Measurements from ENCODE around the gene L3HYPDH.

L3HYPDH gene

DNA sequence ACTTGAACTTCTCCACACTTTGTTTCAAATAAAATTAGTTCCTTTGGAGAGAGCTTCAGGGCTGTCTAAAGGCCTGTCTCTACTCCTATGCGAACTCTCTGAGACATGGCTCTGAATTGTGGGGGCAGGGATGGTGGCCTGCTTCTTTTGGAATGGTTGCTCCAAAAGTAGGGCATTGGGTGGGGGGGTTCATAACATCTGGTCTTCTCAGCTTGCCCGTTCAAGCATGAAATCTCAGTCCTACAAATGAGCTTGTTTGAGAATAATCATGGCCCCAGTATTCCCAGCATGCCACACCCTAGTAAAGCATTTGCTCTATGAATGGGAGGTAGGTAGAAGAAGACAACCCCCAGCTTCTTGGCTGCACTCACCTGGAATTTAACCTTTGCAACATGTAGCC lies 25.7 kb downstream of the L3HYPDH start:
- no peak for ATAC-seq (ENCODE audit: insufficient read depth, low read depth)
- TF ChIP-seq, protein P1, sequence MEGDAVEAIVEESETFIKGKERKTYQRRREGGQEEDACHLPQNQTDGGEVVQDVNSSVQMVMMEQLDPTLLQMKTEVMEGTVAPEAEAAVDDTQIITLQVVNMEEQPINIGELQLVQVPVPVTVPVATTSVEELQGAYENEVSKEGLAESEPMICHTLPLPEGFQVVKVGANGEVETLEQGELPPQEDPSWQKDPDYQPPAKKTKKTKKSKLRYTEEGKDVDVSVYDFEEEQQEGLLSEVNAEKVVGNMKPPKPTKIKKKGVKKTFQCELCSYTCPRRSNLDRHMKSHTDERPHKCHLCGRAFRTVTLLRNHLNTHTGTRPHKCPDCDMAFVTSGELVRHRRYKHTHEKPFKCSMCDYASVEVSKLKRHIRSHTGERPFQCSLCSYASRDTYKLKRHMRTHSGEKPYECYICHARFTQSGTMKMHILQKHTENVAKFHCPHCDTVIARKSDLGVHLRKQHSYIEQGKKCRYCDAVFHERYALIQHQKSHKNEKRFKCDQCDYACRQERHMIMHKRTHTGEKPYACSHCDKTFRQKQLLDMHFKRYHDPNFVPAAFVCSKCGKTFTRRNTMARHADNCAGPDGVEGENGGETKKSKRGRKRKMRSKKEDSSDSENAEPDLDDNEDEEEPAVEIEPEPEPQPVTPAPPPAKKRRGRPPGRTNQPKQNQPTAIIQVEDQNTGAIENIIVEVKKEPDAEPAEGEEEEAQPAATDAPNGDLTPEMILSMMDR (IDR thresholded peaks at IDR 0.05; ENCODE audit: borderline replicate concordance, extremely low read depth, low read length, poor library complexity, severe bottlenecking) = no peak
- TF ChIP-seq EZH2 (IDR thresholded peaks at IDR 0.05; ENCODE audit: borderline replicate concordance, low read depth, low read length, severe bottlenecking) = no peak

DNA sequence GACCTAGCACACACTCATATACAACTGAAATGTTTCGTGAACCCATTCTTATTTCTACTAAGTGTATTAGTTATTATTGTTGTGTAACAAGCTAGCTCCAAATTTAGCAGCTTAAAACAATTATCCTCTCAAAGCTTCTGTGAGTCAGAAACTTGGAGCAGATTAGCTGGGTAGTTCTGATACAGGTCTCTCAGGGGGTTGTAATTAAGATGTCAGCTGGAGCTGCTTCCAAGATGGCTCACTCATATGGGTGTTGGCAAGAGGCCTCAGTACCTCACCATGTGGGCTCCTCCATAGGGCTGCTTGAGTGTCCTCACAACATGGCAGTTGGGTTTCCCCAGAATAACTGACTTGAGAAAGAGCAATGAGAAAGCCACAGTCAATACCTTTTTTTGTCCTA lies 28.8 kb downstream of the L3HYPDH start:
- Histone ChIP-seq H3K4me2 (ENCODE audit: insufficient read depth, low read length) (no peak overlapping the region), H3K36me3 (ENCODE audit: insufficient read depth, low read length) (0 out of 2 replicates have a peak, but pooled peaks cover 4% of the 10 kb centered on the region), H3K27me3 (ENCODE audit: insufficient read depth, low read length, poor library complexity) (no peaks in the 10 kb centered on the region), H3K4me3 (ENCODE audit: low read depth in 1 of 2, low read length in 2 of 2) (no peak overlapping the region), H2AFZ (ENCODE audit: low read depth, low read length) (no peak overlapping the region), H3K27ac (ENCODE audit: low read length) (no peak overlapping the region), H3K79me2 (ENCODE audit: insufficient read depth, low read length) (no peaks in the 10 kb centered on the region), H3K9ac (ENCODE audit: low read depth, low read length) (no peak overlapping the region), H3K9me3 (ENCODE audit: insufficient read depth, low read length, severe bottlenecking) (no peaks in the 10 kb centered on the region), H4K20me1 (ENCODE audit: insufficient read depth, low read length) (no peaks in the 10 kb centered on the region), H3K4me1 (ENCODE audit: insufficient read depth, low read length) (no peaks in the 10 kb centered on the region)
- TF ChIP-seq, protein P1 (IDR thresholded peaks at IDR 0.05; ENCODE audit: borderline replicate concordance, extremely low read depth, low read length, poor library complexity, severe bottlenecking) = no peak
- TF ChIP-seq EZH2 (IDR thresholded peaks at IDR 0.05; ENCODE audit: borderline replicate concordance, low read depth, low read length, severe bottlenecking) = no peak
- no peak for DNase-seq
- ATAC-seq (ENCODE audit: insufficient read depth, low read depth) = no peak

More for the DNA sequence above, 25.7 kb downstream of the L3HYPDH start:
- H3K4me1 ChIP-seq (ENCODE audit: insufficient read depth, low read length) = no peaks in the 10 kb centered on the region
- H3K27me3 ChIP-seq (ENCODE audit: insufficient read depth, low read length, poor library complexity) = no peaks in the 10 kb centered on the region
- no peak overlapping the region for H3K27ac ChIP-seq (ENCODE audit: low read length)
- no peak overlapping the region for H3K4me3 ChIP-seq (ENCODE audit: low read depth in 1 of 2, low read length in 2 of 2)
- H3K9me3 ChIP-seq (ENCODE audit: insufficient read depth, low read length, severe bottlenecking) = no peaks in the 10 kb centered on the region
- no peak overlapping the region for H3K9ac ChIP-seq (ENCODE audit: low read depth, low read length)
- H3K4me2 ChIP-seq (ENCODE audit: insufficient read depth, low read length) = no peak overlapping the region
- H2AFZ ChIP-seq (ENCODE audit: low read depth, low read length) = no peak overlapping the region
- no peaks in the 10 kb centered on the region for H4K20me1 ChIP-seq (ENCODE audit: insufficient read depth, low read length)
- no peaks in the 10 kb centered on the region for H3K79me2 ChIP-seq (ENCODE audit: insufficient read depth, low read length)
- H3K36me3 ChIP-seq (ENCODE audit: insufficient read depth, low read length) = peaks cover 5% of the 10 kb centered on the region; the same call in 1 of the 2 replicates
- no peak for DNase-seq

DNA sequence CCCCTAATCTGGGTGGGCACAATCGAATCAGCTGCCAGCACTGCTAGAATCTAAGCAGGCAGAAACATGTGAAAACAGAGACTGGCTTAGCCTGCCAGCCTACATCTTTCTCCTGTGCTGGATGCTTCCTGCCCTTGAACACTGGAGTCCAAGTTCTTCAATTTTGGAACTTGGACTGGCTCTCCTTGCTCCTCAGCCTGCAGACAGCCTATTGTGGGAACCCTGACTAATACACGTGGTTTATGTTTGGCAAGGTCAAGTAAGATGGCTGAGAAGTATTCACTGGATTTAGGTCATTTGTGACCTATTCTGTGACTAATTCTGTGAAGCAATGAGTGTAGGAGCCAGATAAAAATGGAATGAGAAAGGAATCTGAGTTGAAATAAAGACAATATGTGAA lies 30.1 kb downstream of the L3HYPDH start:
- 0 out of 2 replicates have a peak, but pooled peaks cover 4% of the 10 kb centered on the region for H3K36me3 ChIP-seq (ENCODE audit: insufficient read depth, low read length)
- no peak for TF ChIP-seq EZH2 (IDR thresholded peaks at IDR 0.05; ENCODE audit: borderline replicate concordance, low read depth, low read length, severe bottlenecking)
- TF ChIP-seq, protein P1 (IDR thresholded peaks at IDR 0.05; ENCODE audit: borderline replicate concordance, extremely low read depth, low read length, poor library complexity, severe bottlenecking) = no peak
- H3K4me3 ChIP-seq (ENCODE audit: low read depth in 1 of 2, low read length in 2 of 2) = no peak overlapping the region
- no peak overlapping the region for H3K9ac ChIP-seq (ENCODE audit: low read depth, low read length)
- no peaks in the 10 kb centered on the region for H3K79me2 ChIP-seq (ENCODE audit: insufficient read depth, low read length)
- DNase-seq = no peak
- no peaks in the 10 kb centered on the region for H4K20me1 ChIP-seq (ENCODE audit: insufficient read depth, low read length)
- H3K27me3 ChIP-seq (ENCODE audit: insufficient read depth, low read length, poor library complexity) = no peaks in the 10 kb centered on the region
- no peak for ATAC-seq (ENCODE audit: insufficient read depth, low read depth)
- no peaks in the 10 kb centered on the region for H3K4me1 ChIP-seq (ENCODE audit: insufficient read depth, low read length)
- no peak overlapping the region for H3K27ac ChIP-seq (ENCODE audit: low read length)
- H2AFZ ChIP-seq (ENCODE audit: low read depth, low read length) = no peak overlapping the region
- no peak overlapping the region for H3K4me2 ChIP-seq (ENCODE audit: insufficient read depth, low read length)
- no peaks in the 10 kb centered on the region for H3K9me3 ChIP-seq (ENCODE audit: insufficient read depth, low read length, severe bottlenecking)

DNA sequence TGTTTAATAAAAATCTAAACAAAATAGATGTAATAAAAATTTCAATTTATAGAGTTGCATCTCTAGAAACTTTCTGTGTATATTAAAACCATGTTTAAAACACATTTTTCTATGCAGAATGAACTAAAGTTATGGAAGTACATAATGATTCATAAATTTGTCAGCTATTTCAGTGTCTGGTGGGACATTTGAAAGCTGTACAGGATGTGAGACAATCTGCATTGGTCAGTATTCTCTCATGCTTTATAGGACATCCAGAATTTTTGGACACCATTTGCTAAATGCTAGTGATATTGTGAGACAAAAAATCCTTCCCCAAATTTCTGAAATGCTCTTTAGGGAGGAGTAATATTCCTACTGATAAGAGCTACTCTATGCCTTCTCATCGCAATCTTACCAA lies 32.4 kb downstream of the L3HYPDH start:
- Histone ChIP-seq H3K4me2 (ENCODE audit: insufficient read depth, low read length) (no peak overlapping the region), H3K9ac (ENCODE audit: low read depth, low read length) (no peak overlapping the region), H3K9me3 (ENCODE audit: insufficient read depth, low read length, severe bottlenecking) (no peaks in the 10 kb centered on the region), H2AFZ (ENCODE audit: low read depth, low read length) (no peak overlapping the region), H3K36me3 (ENCODE audit: insufficient read depth, low read length) (no peaks in the 10 kb centered on the region), H3K27ac (ENCODE audit: low read length) (no peak overlapping the region), H3K27me3 (ENCODE audit: insufficient read depth, low read length, poor library complexity) (no peaks in the 10 kb centered on the region), H4K20me1 (ENCODE audit: insufficient read depth, low read length) (no peaks in the 10 kb centered on the region), H3K4me3 (ENCODE audit: low read depth in 1 of 2, low read length in 2 of 2) (no peak overlapping the region), H3K4me1 (ENCODE audit: insufficient read depth, low read length) (no peaks in the 10 kb centered on the region), H3K79me2 (ENCODE audit: insufficient read depth, low read length) (no peaks in the 10 kb centered on the region)
- ATAC-seq (ENCODE audit: insufficient read depth, low read depth) (no peak), DNase-seq (no peak)
- TF ChIP-seq, protein P1 (IDR thresholded peaks at IDR 0.05; ENCODE audit: borderline replicate concordance, extremely low read depth, low read length, poor library complexity, severe bottlenecking) = no peak
- no peak for TF ChIP-seq EZH2 (IDR thresholded peaks at IDR 0.05; ENCODE audit: borderline replicate concordance, low read depth, low read length, severe bottlenecking)
